Loucy (cell line): ENCODE data around the gene NR2F2.

Source experiments
- H2AFZ ChIP-seq: fragments of 200-600 bp; sonication (generic); 2 replicates; pipeline ENCODE4 v1.6.0; 2016; ENCODE audit warnings: antibody characterized with exemption, mild to moderate bottlenecking, low read length, moderate library complexity
- H3F3A ChIP-seq: fragments of 200-600 bp; 2 replicates; pipeline ENCODE4 v1.6.0; 2016; ENCODE audit warnings: antibody characterized with exemption, low read depth, mild to moderate bottlenecking
- H3K27me3 ChIP-seq: fragments of 200-600 bp; sonication (generic); 2 replicates; pipeline ENCODE4 v1.6.1; 2014; ENCODE audit warnings: low read length, mild to moderate bottlenecking; ENCODE audit not compliant: insufficient read depth, poor library complexity, severe bottlenecking
- H3K36me3 ChIP-seq: fragments of 200-600 bp; sonication (generic); 2 replicates; pipeline ENCODE4 v1.6.1; 2016; ENCODE audit warnings: low read length; ENCODE audit not compliant: insufficient read depth
- H3K4me1 ChIP-seq: fragments of 200-600 bp; sonication (generic); 2 replicates; pipeline ENCODE4 v1.5.1; 2014; ENCODE audit warnings: low read length, mild to moderate bottlenecking; ENCODE audit not compliant: insufficient read depth, poor library complexity, severe bottlenecking
- H3K4me2 ChIP-seq: fragments of 200-600 bp; sonication (generic); 2 replicates; pipeline ENCODE4 v1.6.0; 2014; ENCODE audit warnings: antibody characterized with exemption, low read length, low read depth, mild to moderate bottlenecking; ENCODE audit not compliant: poor library complexity, severe bottlenecking
- H3K4me3 ChIP-seq: fragments of 200-600 bp; sonication (generic); 2 replicates; pipeline ENCODE4 v1.5.1; 2014; ENCODE audit warnings: low read length, mild to moderate bottlenecking, mixed read lengths; ENCODE audit not compliant: poor library complexity, severe bottlenecking
- H3K79me2 ChIP-seq: fragments of 200-600 bp; sonication (generic); 2 replicates; pipeline ENCODE4 v1.6.1; 2014; ENCODE audit warnings: low read length; ENCODE audit not compliant: insufficient read depth
- H3K9ac ChIP-seq: fragments of 200-600 bp; sonication (generic); 2 replicates; pipeline ENCODE4 v1.6.0; 2014; ENCODE audit warnings: mild to moderate bottlenecking, low read depth, low read length, moderate library complexity; ENCODE audit not compliant: poor library complexity, severe bottlenecking
- H3K9me2 ChIP-seq: fragments of 200-600 bp; sonication (generic); replicated peaks from 2 replicates; pipeline ENCODE4 v1.6.1; 2016; ENCODE audit warnings: low read depth, low read length, mixed read lengths
- H3K9me3 ChIP-seq: fragments of 200-600 bp; sonication (generic); 2 replicates; pipeline ENCODE4 v1.6.1; 2014; ENCODE audit warnings: mild to moderate bottlenecking, antibody characterized with exemption, low read length, low read depth; ENCODE audit not compliant: insufficient read depth
- H4K20me1 ChIP-seq: fragments of 200-600 bp; sonication (generic); 2 replicates; pipeline ENCODE4 v1.6.0; 2014; ENCODE audit warnings: antibody characterized with exemption, low read length, mild to moderate bottlenecking; ENCODE audit not compliant: insufficient read depth, poor library complexity, severe bottlenecking
- EZH2phosphoT487 ChIP-seq: fragments of 200-600 bp; IDR thresholded peaks from 2 replicates; pipeline ENCODE4 v1.6.1; 2018; ENCODE audit warnings: antibody characterized with exemption, mild to moderate bottlenecking, moderate library complexity, borderline replicate concordance
- TF ChIP-seq, protein P1 (sequence below): fragments of 200-600 bp; sonication (generic); conservative IDR thresholded peaks from 2 replicates; pipeline ENCODE4 v1.5.1; 2014; ENCODE audit warnings: mild to moderate bottlenecking, antibody characterized with exemption, low read length

NR2F2 gene

DNA sequence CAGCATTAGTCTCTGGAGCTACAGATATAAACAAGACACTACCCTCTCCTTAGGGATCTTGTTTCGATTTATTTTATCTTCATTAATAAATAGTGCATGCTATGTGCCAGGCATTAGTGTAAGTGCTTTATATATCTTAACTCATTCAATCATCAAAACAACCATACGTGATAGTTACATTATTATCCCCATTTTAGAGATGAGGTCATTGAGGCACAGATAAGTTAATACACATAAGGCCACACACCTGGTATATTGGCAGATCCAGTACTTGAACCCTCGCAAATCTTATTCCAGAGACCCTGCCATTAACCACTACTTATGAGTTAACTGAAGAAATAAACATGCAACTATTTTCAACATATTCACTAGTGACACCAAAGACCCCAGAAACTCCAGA is 25.7 kb upstream of the NR2F2 start:
- Histone ChIP-seq H3K4me2 (no peak overlapping the region), H2AFZ (no peak overlapping the region), H3K4me1 (no peaks in the 10 kb centered on the region), H3K79me2 (no peaks in the 10 kb centered on the region), H3K9me2 (no peaks in the 10 kb centered on the region), H3F3A (no peaks in the 10 kb centered on the region), H3K27me3 (no peaks in the 10 kb centered on the region), H3K36me3 (no peaks in the 10 kb centered on the region), H4K20me1 (no peaks in the 10 kb centered on the region), H3K9me3 (no peaks in the 10 kb centered on the region), H3K4me3 (no peak overlapping the region), H3K9ac (no peak overlapping the region)
- TF ChIP-seq EZH2phosphoT487 = no peak
- TF ChIP-seq, protein P1, sequence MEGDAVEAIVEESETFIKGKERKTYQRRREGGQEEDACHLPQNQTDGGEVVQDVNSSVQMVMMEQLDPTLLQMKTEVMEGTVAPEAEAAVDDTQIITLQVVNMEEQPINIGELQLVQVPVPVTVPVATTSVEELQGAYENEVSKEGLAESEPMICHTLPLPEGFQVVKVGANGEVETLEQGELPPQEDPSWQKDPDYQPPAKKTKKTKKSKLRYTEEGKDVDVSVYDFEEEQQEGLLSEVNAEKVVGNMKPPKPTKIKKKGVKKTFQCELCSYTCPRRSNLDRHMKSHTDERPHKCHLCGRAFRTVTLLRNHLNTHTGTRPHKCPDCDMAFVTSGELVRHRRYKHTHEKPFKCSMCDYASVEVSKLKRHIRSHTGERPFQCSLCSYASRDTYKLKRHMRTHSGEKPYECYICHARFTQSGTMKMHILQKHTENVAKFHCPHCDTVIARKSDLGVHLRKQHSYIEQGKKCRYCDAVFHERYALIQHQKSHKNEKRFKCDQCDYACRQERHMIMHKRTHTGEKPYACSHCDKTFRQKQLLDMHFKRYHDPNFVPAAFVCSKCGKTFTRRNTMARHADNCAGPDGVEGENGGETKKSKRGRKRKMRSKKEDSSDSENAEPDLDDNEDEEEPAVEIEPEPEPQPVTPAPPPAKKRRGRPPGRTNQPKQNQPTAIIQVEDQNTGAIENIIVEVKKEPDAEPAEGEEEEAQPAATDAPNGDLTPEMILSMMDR = no peak

DNA sequence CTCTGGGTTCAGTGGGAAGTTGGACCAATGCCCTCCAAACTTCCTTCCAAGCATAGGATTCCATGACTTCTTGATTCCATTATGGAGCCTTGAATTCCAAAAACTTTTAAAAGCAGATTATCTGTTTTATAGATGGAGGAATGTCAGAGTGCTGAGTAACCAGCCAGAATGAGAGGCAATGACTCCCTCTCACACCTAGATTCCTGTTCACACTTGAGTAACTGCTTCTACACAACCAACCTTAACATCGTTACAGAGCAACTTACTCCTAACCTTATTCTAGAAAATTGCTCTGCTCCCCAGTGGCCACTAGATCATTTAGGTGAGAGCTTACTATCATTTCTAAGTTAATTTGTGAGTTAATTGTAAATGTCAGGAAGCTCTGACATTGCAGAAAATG is 24.2 kb upstream of the NR2F2 start:
- H3F3A ChIP-seq = no peaks in the 10 kb centered on the region
- no peak overlapping the region for H3K9ac ChIP-seq
- no peaks in the 10 kb centered on the region for H3K9me3 ChIP-seq
- TF ChIP-seq, protein P1 = no peak
- no peak for TF ChIP-seq EZH2phosphoT487
- H3K27me3 ChIP-seq = no peaks in the 10 kb centered on the region
- no peaks in the 10 kb centered on the region for H4K20me1 ChIP-seq
- H3K36me3 ChIP-seq = no peaks in the 10 kb centered on the region
- no peaks in the 10 kb centered on the region for H3K79me2 ChIP-seq
- no peak overlapping the region for H3K4me2 ChIP-seq
- H3K9me2 ChIP-seq = no peaks in the 10 kb centered on the region
- no peak overlapping the region for H3K4me3 ChIP-seq
- H2AFZ ChIP-seq = no peak overlapping the region
- H3K4me1 ChIP-seq = no peaks in the 10 kb centered on the region

DNA sequence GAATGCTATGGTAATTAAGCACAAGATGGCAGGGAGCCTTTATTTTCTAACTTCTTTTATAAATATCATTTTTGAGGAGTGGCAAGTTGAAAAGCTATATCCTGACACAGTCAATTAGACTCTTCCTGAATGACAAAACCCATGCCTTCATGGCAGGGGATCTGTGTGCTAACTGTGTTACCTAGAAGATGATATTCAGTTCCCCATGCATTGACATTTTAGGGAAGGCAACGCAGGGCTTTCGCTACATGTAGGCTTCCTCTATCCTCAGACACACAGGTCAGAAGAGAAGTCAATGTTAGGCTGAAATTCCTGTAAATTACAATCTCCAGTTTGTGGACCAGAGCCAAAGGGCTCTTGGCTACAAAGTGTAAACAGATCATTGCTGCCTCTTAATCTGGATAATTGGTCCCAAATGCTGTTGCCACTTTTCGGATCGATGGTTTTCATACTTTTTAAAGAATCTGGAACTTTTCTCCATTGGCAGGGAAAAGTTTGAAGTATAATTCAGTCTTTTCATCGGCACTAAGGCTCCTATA is 22.6 kb upstream of the NR2F2 start:
- H3K36me3 ChIP-seq = no peaks in the 10 kb centered on the region

More for the DNA sequence above, 22.6 kb upstream of the NR2F2 start:
- Histone ChIP-seq H3K79me2 (no peaks in the 10 kb centered on the region), H3K4me3 (no peak overlapping the region), H3K4me1 (no peaks in the 10 kb centered on the region), H3K9me2 (no peaks in the 10 kb centered on the region), H3F3A (no peaks in the 10 kb centered on the region), H4K20me1 (no peaks in the 10 kb centered on the region), H2AFZ (no peak overlapping the region), H3K4me2 (no peak overlapping the region), H3K9me3 (no peaks in the 10 kb centered on the region), H3K9ac (no peak overlapping the region), H3K27me3 (no peaks in the 10 kb centered on the region)
- TF ChIP-seq, protein P1 = no peak
- no peak for TF ChIP-seq EZH2phosphoT487
